Amniotic stem cell (primary cell): ENCODE data around the gene SAMD11.

Experiments
- DNase-seq: peaks from one replicate; lab custom pipeline; 2025; lab: John Stamatoyannopoulos, UW

Gene SAMD11

GRCh38 chr1:916173-917075 is 7.3 kb upstream of the SAMD11 start:
- no peak for DNase-seq

- DNase-seq = no peak
Observed at GRCh38 chr1:917076-917459, 6.7 kb upstream of the SAMD11 start.

GRCh38 chr1:917466-918091 is 6.1 kb upstream of the SAMD11 start:
- DNase-seq = no peak

GRCh38 chr1:918353-918752 is 5.4 kb upstream of the SAMD11 start:
- no peak for DNase-seq

GRCh38 chr1:918843-919242 is 4.9 kb upstream of the SAMD11 start:
- no peak for DNase-seq

- DNase-seq = no peak
Observed at GRCh38 chr1:919271-919872, 4.4 kb upstream of the SAMD11 start.

- no peak for DNase-seq
Observed at GRCh38 chr1:920010-920409, 3.7 kb upstream of the SAMD11 start.

- no peak for DNase-seq
Observed at GRCh38 chr1:920521-920920, 3.2 kb upstream of the SAMD11 start.

- DNase-seq = peak; percentile 75
Observed at GRCh38 chr1:921011-921837, 2.5 kb upstream of the SAMD11 start.

- no peak for DNase-seq
Observed at GRCh38 chr1:923991-924655, 400 bp downstream of the SAMD11 start.

- DNase-seq = no peak
Observed at GRCh38 chr1:924656-925560, 1.2 kb downstream of the SAMD11 start.

- no peak for DNase-seq
Observed at GRCh38 chr1:925561-926421, 2.1 kb downstream of the SAMD11 start.

- no peak for DNase-seq
Observed at GRCh38 chr1:927234-927633, 3.5 kb downstream of the SAMD11 start.

GRCh38 chr1:927748-928147 is 4.0 kb downstream of the SAMD11 start:
- DNase-seq = no peak

- no peak for DNase-seq
Observed at GRCh38 chr1:928825-929661, 5.3 kb downstream of the SAMD11 start.

- no peak for DNase-seq
Observed at GRCh38 chr1:929712-930632, 6.2 kb downstream of the SAMD11 start.

- no peak for DNase-seq
Observed at GRCh38 chr1:930633-931138, 7.0 kb downstream of the SAMD11 start.
